ENCODE data around the gene CHST13.
"Not testable (repeated sequence)": the region's sequence is repeated elsewhere in the genome, so short reads cannot be mapped to it uniquely, and the experiment has no call there.

CHST13 gene

GRCh38 chr3:126554560-126555525 lies 30.9 kb downstream of the CHST13 start:
- no peak for DNase-seq (ENCODE audit: low read depth in 2 of 2)

GRCh38 chr3:126555795-126556636 lies 32.1 kb downstream of the CHST13 start:
- DNase-seq (ENCODE audit: low read depth in 2 of 2) = no peak

- no peak for DNase-seq (ENCODE audit: low read depth in 2 of 2)
Measured at GRCh38 chr3:126556637-126557414, 32.9 kb downstream of the CHST13 start.

GRCh38 chr3:126557415-126557745 lies 33.4 kb downstream of the CHST13 start:
- no peak for DNase-seq (ENCODE audit: low read depth in 2 of 2)

- no peak for DNase-seq (ENCODE audit: low read depth in 2 of 2)
Measured at GRCh38 chr3:126557761-126558160, 33.8 kb downstream of the CHST13 start.

GRCh38 chr3:126558336-126559071 lies 34.5 kb downstream of the CHST13 start, which contains the start of gene C3orf22:
C3orf22 (minus strand) TSS chr3:126558932; CDS start chr3:126553390, 5,542 bp downstream.
- DNase-seq (ENCODE audit: low read depth in 2 of 2) = no peak

GRCh38 chr3:126562737-126563276 lies 38.9 kb downstream of the CHST13 start:
- DNase-seq (ENCODE audit: low read depth in 2 of 2) = no peak

- DNase-seq (ENCODE audit: low read depth in 2 of 2) = no peak
Measured at GRCh38 chr3:126567696-126568438, 43.9 kb downstream of the CHST13 start.

GRCh38 chr3:126568776-126569342 lies 44.9 kb downstream of the CHST13 start:
- no peak for DNase-seq (ENCODE audit: low read depth in 2 of 2)

- no peak for DNase-seq (ENCODE audit: low read depth in 2 of 2)
Measured at GRCh38 chr3:126569390-126569975, 45.5 kb downstream of the CHST13 start.

- DNase-seq (ENCODE audit: low read depth in 2 of 2) = no peak
Measured at GRCh38 chr3:126570103-126570541, 46.2 kb downstream of the CHST13 start.

- no peak for DNase-seq (ENCODE audit: low read depth in 2 of 2)
Measured at GRCh38 chr3:126571078-126571477, 47.1 kb downstream of the CHST13 start.

- DNase-seq (ENCODE audit: low read depth in 2 of 2) = no peak
Measured at GRCh38 chr3:126573492-126574117, 49.6 kb downstream of the CHST13 start.

GRCh38 chr3:126577261-126577660 lies 53.3 kb downstream of the CHST13 start:
- no peak for DNase-seq (ENCODE audit: low read depth in 2 of 2)

- no peak for DNase-seq (ENCODE audit: low read depth in 2 of 2)
Measured at GRCh38 chr3:126578702-126579101, 54.7 kb downstream of the CHST13 start.

- no peak for DNase-seq (ENCODE audit: low read depth in 2 of 2)
Measured at GRCh38 chr3:126580746-126581145, 56.8 kb downstream of the CHST13 start.

- no peak for DNase-seq (ENCODE audit: low read depth in 2 of 2)
Measured at GRCh38 chr3:126581569-126581968, 57.6 kb downstream of the CHST13 start.

GRCh38 chr3:126582311-126582710 lies 58.4 kb downstream of the CHST13 start:
- DNase-seq (ENCODE audit: low read depth in 2 of 2) = no peak

GRCh38 chr3:126591515-126591914 lies 67.6 kb downstream of the CHST13 start:
- DNase-seq (ENCODE audit: low read depth in 2 of 2) = not testable (repeated sequence)

Data from activated CD4-positive, alpha-beta T cell treated with anti-CD3 and anti-CD28 coated beads for 24 hours (primary cell).